ENCODE data around the gene TARBP1. TPM values are rescaled to one million over a fixed set of nuclear protein-coding genes. Genes with fewer than 3 reads are reported as not detected.
"Not testable (repeated sequence)": the region's sequence is repeated elsewhere in the genome, so short reads cannot be mapped to it uniquely, and the experiment has no call there.

The TARBP1 gene
- total and polyA plus RNA-seq, 4 donors: 11.2 to 48.7 (median 29.9) TPM

DNA sequence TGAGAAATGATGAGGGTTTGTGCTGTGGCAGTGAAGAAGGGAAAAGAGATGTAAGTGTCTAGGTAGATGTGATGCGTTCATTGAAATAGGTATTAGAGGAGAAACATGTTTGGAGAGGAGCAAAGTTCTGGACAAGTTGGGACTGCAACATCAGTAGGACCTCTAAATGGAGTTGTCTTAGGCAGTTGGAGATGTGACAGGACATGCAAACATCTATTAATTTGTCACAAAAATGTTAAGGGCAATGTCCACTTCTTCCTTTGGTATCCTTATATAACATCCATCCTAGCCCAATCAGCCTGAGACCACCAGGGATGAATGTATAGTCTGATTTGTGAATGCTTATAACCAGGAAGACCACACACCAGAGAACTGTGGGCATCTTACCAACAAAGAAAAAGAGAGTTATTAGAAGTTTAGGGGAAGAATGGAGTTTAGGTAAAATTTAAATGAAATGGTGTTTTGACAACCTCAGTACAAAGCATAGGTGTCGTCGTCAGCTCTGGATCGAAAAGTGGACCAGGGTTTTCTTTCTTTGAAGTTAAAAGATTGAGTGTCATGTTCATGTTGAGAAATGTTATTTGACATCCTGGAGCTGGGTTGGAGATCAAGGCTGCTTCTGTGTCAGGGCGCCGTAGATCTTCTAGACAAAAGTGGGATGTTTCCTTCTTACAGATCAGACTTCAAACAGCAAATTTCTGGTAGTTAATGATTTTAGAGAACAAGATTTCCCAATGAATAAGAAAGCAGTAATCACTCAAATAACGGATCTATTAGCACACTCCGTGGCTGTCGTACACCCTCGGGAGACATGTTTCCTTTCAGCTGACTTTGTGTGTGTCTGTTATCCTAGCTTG, 97.1 kb downstream of the TARBP1 start:
- TF ChIP-seq, protein P1, sequence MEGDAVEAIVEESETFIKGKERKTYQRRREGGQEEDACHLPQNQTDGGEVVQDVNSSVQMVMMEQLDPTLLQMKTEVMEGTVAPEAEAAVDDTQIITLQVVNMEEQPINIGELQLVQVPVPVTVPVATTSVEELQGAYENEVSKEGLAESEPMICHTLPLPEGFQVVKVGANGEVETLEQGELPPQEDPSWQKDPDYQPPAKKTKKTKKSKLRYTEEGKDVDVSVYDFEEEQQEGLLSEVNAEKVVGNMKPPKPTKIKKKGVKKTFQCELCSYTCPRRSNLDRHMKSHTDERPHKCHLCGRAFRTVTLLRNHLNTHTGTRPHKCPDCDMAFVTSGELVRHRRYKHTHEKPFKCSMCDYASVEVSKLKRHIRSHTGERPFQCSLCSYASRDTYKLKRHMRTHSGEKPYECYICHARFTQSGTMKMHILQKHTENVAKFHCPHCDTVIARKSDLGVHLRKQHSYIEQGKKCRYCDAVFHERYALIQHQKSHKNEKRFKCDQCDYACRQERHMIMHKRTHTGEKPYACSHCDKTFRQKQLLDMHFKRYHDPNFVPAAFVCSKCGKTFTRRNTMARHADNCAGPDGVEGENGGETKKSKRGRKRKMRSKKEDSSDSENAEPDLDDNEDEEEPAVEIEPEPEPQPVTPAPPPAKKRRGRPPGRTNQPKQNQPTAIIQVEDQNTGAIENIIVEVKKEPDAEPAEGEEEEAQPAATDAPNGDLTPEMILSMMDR (IDR thresholded peaks at IDR 0.05; ENCODE audit: control extremely low read depth, extremely low read depth): no peak
- Histone ChIP-seq H3K27ac (ENCODE audit: low read depth in 1 of 2, low read length in 1 of 2) (no peak overlapping the region), H3K9me3 (ENCODE audit: control insufficient read depth in 4 of 4, insufficient read depth in 3 of 4, low read length in 3 of 4) (no peaks in the 10 kb centered on the region), H3K4me3 (no peak overlapping the region), H3K4me1 (ENCODE audit: control insufficient read depth in 5 of 5, insufficient read depth in 5 of 5, low read length in 5 of 5) (no peaks in the 10 kb centered on the region), H3K36me3 (ENCODE audit: control insufficient read depth in 4 of 4, insufficient read depth in 4 of 4, low read length in 4 of 4) (peaks cover 2 to 16% (median 14%) of the 10 kb centered on the region in 4 donors), H3K27me3 (ENCODE audit: control insufficient read depth in 3 of 3, insufficient read depth in 3 of 3, low read length in 2 of 3) (no peaks in the 10 kb centered on the region), H3K9ac (ENCODE audit: insufficient read depth in 1 of 2, low read length in 2 of 2) (no peak overlapping the region)
- ATAC-seq (ENCODE audit: insufficient read depth, low FRiP score): no peak
- DNase-seq: no peak
- WGBS, 2 donors: 79 to 89% methylated on average over 10 of the region's 10 CpGs

DNA sequence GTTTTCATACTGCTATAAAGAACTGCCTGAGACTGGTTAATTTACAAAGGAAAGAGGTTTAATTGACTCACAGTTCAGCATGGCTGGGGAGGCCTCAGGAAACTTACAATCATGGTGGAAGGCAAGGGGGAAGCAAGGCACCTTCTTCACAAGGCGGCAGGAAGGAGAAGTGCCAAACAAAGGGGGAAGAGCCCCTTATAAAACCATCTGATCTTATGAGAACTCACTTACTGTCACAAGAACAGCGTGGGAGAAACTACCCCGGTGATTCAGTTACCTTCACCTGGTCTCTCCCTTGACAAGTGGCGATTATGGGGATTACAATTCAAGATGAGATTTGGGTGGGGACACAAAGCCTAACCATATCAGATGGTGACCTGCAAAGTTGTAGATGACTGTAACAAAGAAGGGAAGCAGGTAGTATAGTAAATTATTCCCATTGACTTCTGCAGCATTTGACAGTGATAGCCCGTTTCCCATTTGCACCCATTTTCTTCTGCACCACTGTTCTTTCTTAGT, 99.3 kb downstream of the TARBP1 start:
- DNase-seq; H3K9ac ChIP-seq (ENCODE audit: insufficient read depth in 1 of 2, low read length in 2 of 2); H3K4me1 ChIP-seq (ENCODE audit: control insufficient read depth in 5 of 5, insufficient read depth in 5 of 5, low read length in 5 of 5); H3K27me3 ChIP-seq (ENCODE audit: control insufficient read depth in 3 of 3, insufficient read depth in 3 of 3, low read length in 2 of 3); H3K27ac ChIP-seq (ENCODE audit: low read depth in 1 of 2, low read length in 1 of 2); H3K9me3 ChIP-seq (ENCODE audit: control insufficient read depth in 4 of 4, insufficient read depth in 3 of 4, low read length in 3 of 4); ATAC-seq (ENCODE audit: insufficient read depth, low FRiP score); H3K4me3 ChIP-seq: not testable (repeated sequence)
- 96 to 100% methylated on average over 5 of the region's 5 CpGs for WGBS, 2 donors
- H3K36me3 ChIP-seq (ENCODE audit: control insufficient read depth in 4 of 4, insufficient read depth in 4 of 4, low read length in 4 of 4): peaks cover 2 to 25% (median 18%) of the 10 kb centered on the region in 4 donors

DNA sequence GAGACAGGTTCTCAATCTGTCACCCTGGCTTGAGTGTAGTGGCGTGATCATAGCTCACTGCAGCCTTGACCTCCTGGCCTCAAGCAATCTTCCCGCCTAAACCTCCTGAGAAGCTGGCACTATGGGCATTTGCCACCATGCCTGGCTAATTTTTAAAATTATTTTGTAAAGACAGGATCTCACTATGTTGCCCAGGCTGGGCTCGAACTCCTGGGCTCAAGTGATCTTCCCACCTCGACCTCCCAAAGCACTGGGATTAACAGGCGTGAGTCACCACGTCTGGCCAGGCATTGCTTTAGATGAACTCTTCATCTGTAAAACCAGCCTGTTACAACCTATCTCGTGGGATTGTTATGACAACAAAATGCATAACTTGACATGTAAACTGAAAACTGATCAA, 103.3 kb downstream of the TARBP1 start:
- ATAC-seq (ENCODE audit: insufficient read depth, low FRiP score) (no peak), DNase-seq (no peak)
- H3K9me3 ChIP-seq (ENCODE audit: control insufficient read depth in 4 of 4, insufficient read depth in 3 of 4, low read length in 3 of 4): no peaks in the 10 kb centered on the region
- H3K4me1 ChIP-seq (ENCODE audit: control insufficient read depth in 5 of 5, insufficient read depth in 5 of 5, low read length in 5 of 5): peaks cover 0 to 18% (median 7%) of the 10 kb centered on the region in 5 donors
- no peak overlapping the region for H3K27ac ChIP-seq (ENCODE audit: low read depth in 1 of 2, low read length in 1 of 2)
- H3K36me3 ChIP-seq (ENCODE audit: control insufficient read depth in 4 of 4, insufficient read depth in 4 of 4, low read length in 4 of 4): peaks cover 6 to 25% (median 16%) of the 10 kb centered on the region in 4 donors
- TF ChIP-seq, protein P1 (IDR thresholded peaks at IDR 0.05; ENCODE audit: control extremely low read depth, extremely low read depth): no peak
- no peak overlapping the region for H3K9ac ChIP-seq (ENCODE audit: insufficient read depth in 1 of 2, low read length in 2 of 2)
- H3K27me3 ChIP-seq (ENCODE audit: control insufficient read depth in 3 of 3, insufficient read depth in 3 of 3, low read length in 2 of 3): no peaks in the 10 kb centered on the region
- no peak overlapping the region for H3K4me3 ChIP-seq
- WGBS, 2 donors: 93 to 94% methylated on average over 7 of the region's 7 CpGs

DNA sequence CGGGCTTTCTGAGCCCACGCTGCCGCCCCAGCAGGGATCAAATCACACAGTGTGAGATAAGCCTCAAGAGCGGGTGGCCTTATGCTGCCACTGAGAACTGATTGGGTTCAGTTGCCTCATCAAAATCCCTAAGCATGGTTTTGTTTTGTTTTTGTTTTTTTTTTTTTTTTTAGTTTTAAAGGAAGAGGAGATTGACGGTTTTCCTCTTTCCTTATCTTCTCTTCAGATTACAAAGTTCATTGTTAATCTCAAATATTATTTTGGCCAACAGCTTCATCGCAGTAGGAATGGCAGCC, 105.1 kb downstream of the TARBP1 start:
- 4 to 6% methylated on average over 6 of the region's 6 CpGs for WGBS, 2 donors

More for the DNA sequence above, 105.1 kb downstream of the TARBP1 start:
- no peak for ATAC-seq (ENCODE audit: insufficient read depth, low FRiP score)
- H3K36me3 ChIP-seq (ENCODE audit: control insufficient read depth in 4 of 4, insufficient read depth in 4 of 4, low read length in 4 of 4): peaks cover 2 to 14% (median 9%) of the 10 kb centered on the region in 4 donors
- peak overlapping the region; percentile 97 to 99 for H3K27ac ChIP-seq (ENCODE audit: low read depth in 1 of 2, low read length in 1 of 2)
- DNase-seq: no peak
- H3K4me1 ChIP-seq (ENCODE audit: control insufficient read depth in 5 of 5, insufficient read depth in 5 of 5, low read length in 5 of 5): peaks cover 0 to 18% (median 7%) of the 10 kb centered on the region in 5 donors
- peak overlapping the region; percentile 81 to 90 for H3K9ac ChIP-seq (ENCODE audit: insufficient read depth in 1 of 2, low read length in 2 of 2)
- peaks cover 0 to 2% (median 0%) of the 10 kb centered on the region in 3 donors for H3K27me3 ChIP-seq (ENCODE audit: control insufficient read depth in 3 of 3, insufficient read depth in 3 of 3, low read length in 2 of 3)
- peak overlapping the region; percentile 56 for H3K4me3 ChIP-seq
- TF ChIP-seq, protein P1 (IDR thresholded peaks at IDR 0.05; ENCODE audit: control extremely low read depth, extremely low read depth): no peak
- no peaks in the 10 kb centered on the region for H3K9me3 ChIP-seq (ENCODE audit: control insufficient read depth in 4 of 4, insufficient read depth in 3 of 4, low read length in 3 of 4)
